Astrocyte of the cerebellum (primary cell): Measurements from ENCODE around the gene NIPAL4.

ENCODE experiments used
- DNase-seq: peaks from one replicate; pipeline ENCODE4 v3.0.0-alpha.2; 2011; ENCODE audit warnings: low read depth
- H3K4me3 ChIP-seq: 2 replicates; pipeline ENCODE4 v1.5.1; 2011; ENCODE audit warnings: mild to moderate bottlenecking, low read depth, low read length, moderate library complexity
- CTCF ChIP-seq: IDR thresholded peaks from 2 replicates; pipeline ENCODE4 v1.5.1; 2012; ENCODE audit warnings: low read length, low read depth, moderate library complexity, mild to moderate bottlenecking; ENCODE audit errors: missing control alignments
- in situ Hi-C: cut with HindIII; loops from 2 replicates; pipeline ENCODE4 v1.10.0; 2017; ENCODE audit warnings: low sequenced_read_pairs

Gene NIPAL4

DNA sequence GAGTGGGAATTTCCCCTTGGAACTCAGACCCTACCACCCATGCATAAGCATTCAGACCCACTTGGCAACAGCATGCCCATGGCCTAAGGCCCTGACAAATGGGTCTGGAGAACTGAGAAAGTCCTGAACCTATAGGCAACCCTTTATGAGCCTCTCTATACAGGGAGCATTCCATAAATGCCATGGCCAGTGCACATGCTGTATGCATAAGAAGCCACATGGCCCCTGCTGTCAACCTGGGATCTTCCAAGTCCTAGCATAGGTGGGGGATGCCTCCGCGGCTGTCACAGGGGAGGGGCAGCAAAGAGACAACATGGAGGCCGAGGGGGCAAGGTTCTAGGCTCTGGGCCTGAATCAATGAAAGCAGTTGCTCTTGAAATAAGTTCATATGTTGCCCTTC, 8.2 kb upstream of the NIPAL4 start:
- no peak for TF ChIP-seq CTCF
- no peak for DNase-seq
- H3K4me3 ChIP-seq, result no peak overlapping the region
- in situ Hi-C loops, result no loop called here

GRCh38 chr5:157454273-157454672, 5.7 kb upstream of the NIPAL4 start:
- DNase-seq, result no peak
- in situ Hi-C loops, result no loop called here
- no peak overlapping the region for H3K4me3 ChIP-seq
- TF ChIP-seq CTCF, result no peak

DNA sequence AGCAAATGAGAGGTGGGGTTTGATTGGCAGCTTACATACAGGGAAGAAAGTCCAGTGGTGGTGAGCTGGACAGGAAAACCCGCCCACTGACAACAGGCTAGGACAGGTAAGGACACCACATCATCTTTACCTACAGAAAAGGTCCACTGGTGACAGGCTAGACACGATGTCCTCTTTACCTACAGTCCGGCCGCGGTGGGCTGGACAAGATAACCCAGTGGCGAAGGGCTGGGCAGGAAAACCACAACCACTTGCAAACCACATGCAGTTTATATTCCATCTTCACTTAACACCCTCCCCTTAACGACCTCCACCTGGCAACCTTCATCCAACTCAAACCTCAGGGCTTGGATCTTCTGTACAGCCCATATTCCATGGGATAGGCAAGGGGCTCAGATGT, 5.0 kb upstream of the NIPAL4 start:
- TF ChIP-seq CTCF, result no peak
- in situ Hi-C loops, result no loop called here
- DNase-seq, result no peak
- no peak overlapping the region for H3K4me3 ChIP-seq

- no peak overlapping the region for H3K4me3 ChIP-seq
- no peak for DNase-seq
- in situ Hi-C loops, result no loop called here
- no peak for TF ChIP-seq CTCF
Observed at GRCh38 chr5:157456301-157456700, 3.7 kb upstream of the NIPAL4 start.

- no peak overlapping the region for H3K4me3 ChIP-seq
- DNase-seq, result no peak
- TF ChIP-seq CTCF, result no peak
- in situ Hi-C loops, result no loop called here
Observed at GRCh38 chr5:157457391-157457790, 2.6 kb upstream of the NIPAL4 start.

GRCh38 chr5:157458835-157459234, 1.2 kb upstream of the NIPAL4 start:
- no peak for DNase-seq
- no peak for TF ChIP-seq CTCF
- in situ Hi-C loops, result no loop called here
- no peak overlapping the region for H3K4me3 ChIP-seq
